ENCODE data around the gene COX7A2L. TPM values are rescaled to one million over a fixed set of nuclear protein-coding genes. Genes with fewer than 3 reads are reported as not detected.

COX7A2L gene
- total RNA-seq, 4 donors from 2014 or later: 46.6 to 196 (median 126) TPM

- H3K4me3 ChIP-seq: no peak overlapping the region
- no peaks in the 10 kb centered on the region for H3K9me3 ChIP-seq
- no peaks in the 10 kb centered on the region for H3K36me3 ChIP-seq
- intact Hi-C loops (cut with DNase I; ENCODE audit: low total_unique reads): no loop called here
- no peak for TF ChIP-seq POLR2A (IDR thresholded peaks at IDR 0.05)
- TF ChIP-seq, protein P1, sequence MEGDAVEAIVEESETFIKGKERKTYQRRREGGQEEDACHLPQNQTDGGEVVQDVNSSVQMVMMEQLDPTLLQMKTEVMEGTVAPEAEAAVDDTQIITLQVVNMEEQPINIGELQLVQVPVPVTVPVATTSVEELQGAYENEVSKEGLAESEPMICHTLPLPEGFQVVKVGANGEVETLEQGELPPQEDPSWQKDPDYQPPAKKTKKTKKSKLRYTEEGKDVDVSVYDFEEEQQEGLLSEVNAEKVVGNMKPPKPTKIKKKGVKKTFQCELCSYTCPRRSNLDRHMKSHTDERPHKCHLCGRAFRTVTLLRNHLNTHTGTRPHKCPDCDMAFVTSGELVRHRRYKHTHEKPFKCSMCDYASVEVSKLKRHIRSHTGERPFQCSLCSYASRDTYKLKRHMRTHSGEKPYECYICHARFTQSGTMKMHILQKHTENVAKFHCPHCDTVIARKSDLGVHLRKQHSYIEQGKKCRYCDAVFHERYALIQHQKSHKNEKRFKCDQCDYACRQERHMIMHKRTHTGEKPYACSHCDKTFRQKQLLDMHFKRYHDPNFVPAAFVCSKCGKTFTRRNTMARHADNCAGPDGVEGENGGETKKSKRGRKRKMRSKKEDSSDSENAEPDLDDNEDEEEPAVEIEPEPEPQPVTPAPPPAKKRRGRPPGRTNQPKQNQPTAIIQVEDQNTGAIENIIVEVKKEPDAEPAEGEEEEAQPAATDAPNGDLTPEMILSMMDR (IDR thresholded peaks at IDR 0.05): no peak
- H3K27me3 ChIP-seq: no peaks in the 10 kb centered on the region
- H3K4me1 ChIP-seq: peaks cover 3 to 12% of the 10 kb centered on the region in 2 donors
- DNase-seq: no peak
- H3K27ac ChIP-seq: no peak overlapping the region
These were observed 19.9 kb downstream of the COX7A2L start for GRCh38 chr2:42340938-42341636.

DNA sequence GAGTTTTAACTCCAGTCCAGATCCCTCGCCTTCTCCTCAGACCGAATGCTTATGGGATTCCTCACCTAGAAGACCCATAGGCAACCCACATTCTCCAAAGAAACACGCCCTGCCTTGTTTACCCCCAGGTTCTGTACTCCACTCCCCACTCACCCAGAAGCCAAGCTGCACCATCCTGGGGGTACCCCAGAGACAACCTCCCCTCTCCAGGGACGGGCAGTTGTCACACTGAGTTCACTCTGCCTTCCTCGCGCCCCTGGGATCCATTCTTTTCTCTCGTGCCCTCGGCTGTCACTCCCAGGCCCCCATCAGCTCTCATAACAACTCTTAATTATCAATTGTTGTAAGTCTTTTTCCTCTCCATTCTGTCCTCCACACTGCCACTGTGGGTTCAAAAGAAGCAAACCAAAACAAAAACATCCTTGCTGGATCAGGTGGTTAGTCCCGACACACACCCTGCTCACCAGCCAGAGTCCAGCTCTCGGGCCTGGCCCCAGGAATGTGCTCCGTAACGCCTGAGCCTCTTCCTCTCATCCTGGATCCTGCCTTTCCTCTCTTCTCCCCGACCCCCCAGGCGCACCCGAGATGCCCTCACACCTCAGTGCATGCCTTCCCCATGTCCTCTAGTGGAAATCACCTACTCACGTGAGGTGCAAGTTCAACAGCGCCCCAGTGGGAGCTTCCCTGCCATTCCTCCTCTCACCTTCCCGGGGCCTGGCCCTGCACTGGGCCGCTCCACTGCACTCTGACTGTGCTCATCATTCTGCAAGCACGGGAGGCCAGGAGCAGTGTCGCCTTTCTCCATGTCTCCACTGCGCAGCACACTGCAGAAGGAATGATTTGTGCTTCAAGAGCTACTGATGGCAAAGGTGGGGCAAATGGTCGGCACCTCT is 20.7 kb downstream of the COX7A2L start:
- Histone ChIP-seq H3K9me3 (no peaks in the 10 kb centered on the region), H3K4me3 (no peak overlapping the region), H3K36me3 (no peaks in the 10 kb centered on the region), H3K27me3 (no peaks in the 10 kb centered on the region), H3K27ac (no peak overlapping the region), H3K4me1 (peaks cover 3 to 12% of the 10 kb centered on the region in 2 donors)
- intact Hi-C loops (cut with DNase I; ENCODE audit: low total_unique reads): no loop called here
- TF ChIP-seq POLR2A (IDR thresholded peaks at IDR 0.05): no peak
- TF ChIP-seq, protein P1 (IDR thresholded peaks at IDR 0.05): no peak
- no peak for DNase-seq

- H3K27ac ChIP-seq: no peak overlapping the region
- no peaks in the 10 kb centered on the region for H3K36me3 ChIP-seq
- no peaks in the 10 kb centered on the region for H3K9me3 ChIP-seq
- TF ChIP-seq, protein P1 (IDR thresholded peaks at IDR 0.05): no peak
- TF ChIP-seq POLR2A (IDR thresholded peaks at IDR 0.05): no peak
- no peak for DNase-seq
- H3K4me1 ChIP-seq: peaks cover 3 to 12% of the 10 kb centered on the region in 2 donors
- no peaks in the 10 kb centered on the region for H3K27me3 ChIP-seq
- intact Hi-C loops (cut with DNase I; ENCODE audit: low total_unique reads): no loop called here
- no peak overlapping the region for H3K4me3 ChIP-seq
These were observed 21.7 kb downstream of the COX7A2L start for GRCh38 chr2:42339191-42339912.

- TF ChIP-seq, protein P1 (IDR thresholded peaks at IDR 0.05): no peak
- TF ChIP-seq POLR2A (IDR thresholded peaks at IDR 0.05): no peak
- DNase-seq: no peak
- no peaks in the 10 kb centered on the region for H3K27me3 ChIP-seq
- no peak overlapping the region for H3K4me3 ChIP-seq
- H3K27ac ChIP-seq: no peak overlapping the region
- H3K36me3 ChIP-seq: no peaks in the 10 kb centered on the region
- peaks cover 3 to 12% of the 10 kb centered on the region in 2 donors for H3K4me1 ChIP-seq
- intact Hi-C loops (cut with DNase I; ENCODE audit: low total_unique reads): no loop called here
- H3K9me3 ChIP-seq: no peaks in the 10 kb centered on the region
These were observed 22.3 kb downstream of the COX7A2L start for GRCh38 chr2:42338567-42339190.

All from uterus (tissue), 4 donors.